GM19463 (cell line): ENCODE data around the gene NIN.
"Not testable (repeated sequence)": the region's sequence is repeated elsewhere in the genome, so short reads cannot be mapped to it uniquely, and the experiment has no call there.

Source experiments
- ATAC-seq: cut with Tn5 transposase; IDR thresholded peaks from one replicate; pipeline ENCODE4 v1.9.1; 2021; ENCODE audit warnings: mild to moderate bottlenecking, moderate library complexity; ENCODE audit not compliant: unreplicated experiment

NIN gene

GRCh38 chr14:50719911-50720759, 110.8 kb downstream of the NIN start:
- no peak for ATAC-seq

GRCh38 chr14:50718949-50719348, 112.0 kb downstream of the NIN start:
- no peak for ATAC-seq

DNA sequence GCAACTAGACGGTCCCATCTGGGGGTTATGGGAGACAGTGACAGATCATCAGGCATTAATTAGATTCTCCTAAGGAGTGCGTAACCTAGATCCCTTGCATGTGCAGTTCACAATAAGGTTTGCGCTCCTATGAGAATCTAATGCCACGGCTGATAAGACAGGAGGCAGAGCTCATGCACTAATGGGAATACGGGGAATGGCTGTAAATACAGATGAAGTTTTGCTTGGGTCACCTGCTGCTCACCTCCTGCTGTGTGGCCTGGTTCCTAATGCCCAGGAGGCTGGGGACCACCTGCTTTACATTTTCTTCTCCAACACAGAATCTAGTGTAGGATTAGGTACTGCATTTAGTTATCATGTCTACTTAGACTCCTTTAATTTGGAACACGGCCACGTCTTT, 113.2 kb downstream of the NIN start:
- ATAC-seq = no peak

- ATAC-seq = no peak
Measured at GRCh38 chr14:50714450-50715073, 116.4 kb downstream of the NIN start.

GRCh38 chr14:50711043-50711442, 119.9 kb downstream of the NIN start:
- no peak for ATAC-seq

DNA sequence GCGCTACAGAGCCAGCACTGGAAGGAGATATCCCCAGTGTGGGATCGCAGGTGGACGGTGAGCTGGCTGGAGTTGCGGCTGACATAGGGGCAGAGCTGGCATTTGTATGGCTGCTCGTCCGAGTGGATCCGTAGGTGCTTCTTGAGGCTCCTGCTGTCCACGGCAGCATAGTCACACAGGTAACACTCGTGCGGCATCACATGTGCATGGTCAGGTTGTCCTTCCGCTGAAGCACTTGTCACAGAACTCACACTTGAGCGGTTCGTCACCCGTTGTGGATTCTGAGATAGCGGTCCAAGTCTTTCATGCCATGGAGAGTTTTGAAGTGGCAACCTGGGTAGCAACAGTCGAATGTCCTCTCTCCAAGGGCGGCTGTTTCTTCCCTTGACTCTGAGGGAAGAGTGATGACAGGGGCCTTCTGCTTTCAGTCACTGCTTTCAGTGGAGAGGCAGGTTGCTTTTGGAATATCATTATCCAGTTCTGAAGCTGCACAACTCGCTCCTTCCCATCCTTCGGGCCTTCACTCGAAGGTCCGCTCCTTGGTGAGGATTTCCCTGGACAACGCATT, 125.9 kb downstream of the NIN start:
- ATAC-seq = no peak

DNA sequence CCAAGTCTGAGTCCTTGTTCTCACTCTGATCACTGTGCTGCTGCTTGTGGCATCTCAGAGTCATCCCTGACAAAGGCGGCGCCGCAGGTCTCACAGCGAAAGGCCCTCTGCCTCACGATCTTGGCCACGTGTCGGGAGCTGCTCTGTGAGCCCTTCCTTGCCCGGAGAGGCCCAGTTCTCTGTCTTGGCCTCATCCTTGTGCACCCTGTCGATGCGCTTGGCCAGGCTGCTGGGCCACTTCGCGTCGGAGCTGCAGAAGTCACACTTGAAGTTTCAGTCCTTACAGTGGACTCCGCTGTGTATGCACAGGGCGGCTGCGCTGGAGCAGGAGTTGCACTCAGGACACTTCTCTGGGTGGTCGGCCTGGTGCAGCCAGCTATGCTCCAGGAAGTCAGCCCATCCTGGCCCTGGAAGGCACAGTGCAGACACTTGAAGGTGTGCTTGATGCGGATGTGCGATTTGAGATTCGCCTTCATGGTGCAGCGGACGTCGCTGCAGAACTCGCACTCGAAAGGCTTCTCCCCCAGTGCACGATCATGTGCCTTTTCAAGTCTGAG, 126.4 kb downstream of the NIN start:
- ATAC-seq = no peak

- no peak for ATAC-seq
Measured at GRCh38 chr14:50697659-50698290, 133.2 kb downstream of the NIN start.

GRCh38 chr14:50694260-50694659, 136.7 kb downstream of the NIN start:
- ATAC-seq = not testable (repeated sequence)

DNA sequence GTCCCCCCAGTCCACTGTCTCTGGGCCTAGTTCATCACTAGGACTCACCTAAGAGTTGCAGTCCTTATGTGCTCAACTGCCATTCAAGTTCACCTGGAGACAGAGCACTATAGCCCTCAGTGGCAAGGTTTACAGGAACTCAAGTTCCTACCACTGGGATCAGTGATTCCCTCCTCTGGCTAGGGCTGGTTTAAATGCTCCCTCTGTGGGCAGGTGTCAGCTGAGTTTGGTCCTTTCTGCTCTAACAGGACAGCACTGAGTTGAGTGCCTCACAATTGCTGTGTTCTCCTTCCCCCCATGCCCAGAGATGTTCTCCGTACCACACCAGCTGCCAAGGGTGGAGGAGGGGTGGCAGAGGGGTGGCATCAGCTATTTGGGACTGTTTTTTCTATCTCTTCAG, 142.1 kb downstream of the NIN start:
- ATAC-seq = no peak

GRCh38 chr14:50679674-50680073, 151.3 kb downstream of the NIN start:
- ATAC-seq = no peak

- no peak for ATAC-seq
Measured at GRCh38 chr14:50678163-50678562, 152.8 kb downstream of the NIN start.

GRCh38 chr14:50677527-50678063, 153.4 kb downstream of the NIN start:
- ATAC-seq = peak; percentile 61

DNA sequence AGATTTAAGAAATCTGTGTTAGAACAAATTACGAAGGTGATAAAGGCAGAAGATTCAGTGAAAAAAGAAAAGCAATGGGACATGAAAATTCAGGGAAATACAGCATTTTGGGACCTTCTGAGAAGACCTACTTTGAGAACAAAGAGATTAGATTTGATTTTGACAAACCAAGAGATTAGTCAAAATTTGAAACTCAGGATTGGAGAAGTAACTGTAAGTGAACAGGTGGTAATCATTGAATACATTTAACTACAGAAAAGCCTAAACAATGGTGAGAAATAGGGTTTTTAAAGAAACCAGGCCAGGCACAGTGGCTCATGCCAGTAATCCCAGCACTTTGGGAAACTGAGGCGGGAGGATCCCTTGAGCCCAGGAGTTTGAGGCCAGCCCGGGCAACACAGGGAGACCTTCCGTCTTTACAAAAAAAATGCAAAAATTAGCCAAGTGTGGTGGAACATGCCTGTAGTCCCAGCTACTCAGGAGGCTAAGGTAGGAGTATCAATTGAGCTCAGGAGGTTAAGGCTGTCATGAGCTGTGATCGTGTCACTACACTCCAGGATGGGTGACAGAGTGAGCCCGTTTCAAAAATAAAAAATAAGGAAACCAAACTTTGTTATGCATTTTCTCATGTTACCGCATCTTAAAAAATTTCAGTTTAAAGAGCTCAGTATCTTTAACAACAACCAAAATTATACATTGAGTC, 154.0 kb downstream of the NIN start:
- peak; percentile 41 for ATAC-seq

GRCh38 chr14:50675597-50675996, 155.4 kb downstream of the NIN start:
- ATAC-seq = no peak

GRCh38 chr14:50670866-50671256, 160.1 kb downstream of the NIN start:
- no peak for ATAC-seq

DNA sequence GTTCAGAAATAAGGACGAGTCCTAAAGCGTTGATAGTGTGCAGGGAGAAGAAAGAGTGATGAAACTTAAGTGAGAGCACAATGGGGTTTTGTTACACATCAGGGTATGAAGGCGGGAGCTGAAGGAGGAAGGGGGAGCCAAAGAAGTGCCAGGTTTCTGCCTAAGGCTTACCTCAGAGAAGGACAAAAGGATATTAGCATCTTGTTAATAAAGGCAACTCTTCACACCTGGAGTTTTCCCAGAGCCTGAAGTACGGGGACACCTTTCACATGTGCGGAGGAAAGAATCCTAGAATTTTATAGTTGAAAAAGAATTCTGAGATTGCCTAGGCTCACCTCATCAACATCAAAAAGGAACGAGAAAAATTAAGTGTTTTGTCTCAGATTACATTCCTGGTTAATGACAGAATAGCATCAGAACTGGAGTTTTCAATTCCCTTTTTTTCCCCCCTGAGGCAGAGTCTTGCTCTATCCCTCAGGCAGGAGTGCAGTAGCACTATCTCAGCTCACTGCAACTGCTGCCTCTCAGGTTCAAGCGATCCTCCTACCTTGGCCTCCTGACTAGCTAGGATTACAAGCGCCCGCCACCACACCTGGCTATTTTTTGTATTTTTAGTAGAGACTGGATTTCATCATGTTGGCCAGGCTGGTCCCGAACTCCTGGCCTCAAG, 160.6 kb downstream of the NIN start:
- ATAC-seq = no peak
